Kidney epithelial cell (primary cell): Measurements from ENCODE around the gene IFT88. TPM values are rescaled to one million over a fixed set of nuclear protein-coding genes. Genes with fewer than 3 reads are reported as not detected.

ENCODE experiments used
- DNase-seq: peaks from one replicate; pipeline ENCODE4 v3.0.0-alpha.2; 2010; ENCODE audit warnings: low read depth
- H3K27me3 ChIP-seq: 2 replicates; pipeline ENCODE4 v1.6.0; 2011; ENCODE audit warnings: low read length; ENCODE audit not compliant: control insufficient read depth, insufficient read depth
- H3K36me3 ChIP-seq: 2 replicates; pipeline ENCODE4 v1.5.1; 2011; ENCODE audit warnings: low read length; ENCODE audit not compliant: control insufficient read depth, insufficient read depth
- H3K4me3 ChIP-seq: 2 replicates; pipeline ENCODE4 v1.5.1; 2011; ENCODE audit warnings: low read depth, mild to moderate bottlenecking, control low read depth, low read length
- total RNA-seq: library from RNA; depleted of rRNA; stranded (reverse); fragments of >200 nt; gene quantifications from 2 replicates; pipeline ENCODE4 v1.2.3, GENCODE V29; 2015
- TF ChIP-seq, protein P1 (sequence below): IDR thresholded peaks from 2 replicates; pipeline ENCODE4 v1.5.1; 2011; ENCODE audit warnings: mild to moderate bottlenecking, moderate library complexity, low read length, control low read depth, inconsistent platforms; ENCODE audit not compliant: insufficient read depth, poor library complexity, severe bottlenecking

IFT88 gene
- total RNA-seq, 1 donor from 2014 or later: 12.2 TPM

DNA sequence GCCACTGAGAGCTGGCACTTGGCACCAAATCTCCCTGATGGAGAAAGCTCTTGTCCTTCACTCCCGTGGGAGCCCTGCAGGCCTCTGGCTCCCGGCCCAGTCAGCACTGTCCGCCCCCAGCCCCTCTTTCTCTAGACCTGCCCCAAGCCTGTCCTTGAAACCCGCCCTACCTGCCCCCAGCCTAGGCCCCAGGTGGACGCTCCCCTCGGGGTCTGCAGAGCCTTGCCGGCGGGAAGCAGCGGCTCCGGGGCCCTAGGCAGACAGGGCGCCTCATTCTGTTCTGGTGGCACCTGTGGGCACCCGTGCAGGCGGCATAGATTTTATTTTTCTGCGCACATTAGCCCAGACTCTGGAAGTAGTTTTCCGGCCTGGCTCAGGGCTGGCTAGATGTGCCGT, 154.1 kb downstream of the IFT88 start:
- H3K27me3 ChIP-seq: peaks cover 19% of the 10 kb centered on the region
- no peak overlapping the region for H3K4me3 ChIP-seq
- TF ChIP-seq, protein P1, sequence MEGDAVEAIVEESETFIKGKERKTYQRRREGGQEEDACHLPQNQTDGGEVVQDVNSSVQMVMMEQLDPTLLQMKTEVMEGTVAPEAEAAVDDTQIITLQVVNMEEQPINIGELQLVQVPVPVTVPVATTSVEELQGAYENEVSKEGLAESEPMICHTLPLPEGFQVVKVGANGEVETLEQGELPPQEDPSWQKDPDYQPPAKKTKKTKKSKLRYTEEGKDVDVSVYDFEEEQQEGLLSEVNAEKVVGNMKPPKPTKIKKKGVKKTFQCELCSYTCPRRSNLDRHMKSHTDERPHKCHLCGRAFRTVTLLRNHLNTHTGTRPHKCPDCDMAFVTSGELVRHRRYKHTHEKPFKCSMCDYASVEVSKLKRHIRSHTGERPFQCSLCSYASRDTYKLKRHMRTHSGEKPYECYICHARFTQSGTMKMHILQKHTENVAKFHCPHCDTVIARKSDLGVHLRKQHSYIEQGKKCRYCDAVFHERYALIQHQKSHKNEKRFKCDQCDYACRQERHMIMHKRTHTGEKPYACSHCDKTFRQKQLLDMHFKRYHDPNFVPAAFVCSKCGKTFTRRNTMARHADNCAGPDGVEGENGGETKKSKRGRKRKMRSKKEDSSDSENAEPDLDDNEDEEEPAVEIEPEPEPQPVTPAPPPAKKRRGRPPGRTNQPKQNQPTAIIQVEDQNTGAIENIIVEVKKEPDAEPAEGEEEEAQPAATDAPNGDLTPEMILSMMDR: no peak

GRCh38 chr13:20721454-20722357, 154.7 kb downstream of the IFT88 start:
- DNase-seq: peak; percentile 7
- Histone ChIP-seq H3K4me3 (peak overlapping the region; percentile 38), H3K36me3 (no peaks in the 10 kb centered on the region), H3K27me3 (peaks cover 19% of the 10 kb centered on the region)
- TF ChIP-seq, protein P1: no peak

More for the DNA sequence above, 154.1 kb downstream of the IFT88 start:
- H3K36me3 ChIP-seq: no peaks in the 10 kb centered on the region
- no peak for DNase-seq

- no peaks in the 10 kb centered on the region for H3K36me3 ChIP-seq
- no peak for DNase-seq
- TF ChIP-seq, protein P1: no peak
- H3K27me3 ChIP-seq: no peaks in the 10 kb centered on the region
- H3K4me3 ChIP-seq: no peak overlapping the region
These were observed 160.9 kb downstream of the IFT88 start for GRCh38 chr13:20727856-20728255.

GRCh38 chr13:20728579-20729311, 161.8 kb downstream of the IFT88 start:
- H3K36me3 ChIP-seq: no peaks in the 10 kb centered on the region
- no peak overlapping the region for H3K4me3 ChIP-seq
- TF ChIP-seq, protein P1: no peak
- no peak for DNase-seq
- no peaks in the 10 kb centered on the region for H3K27me3 ChIP-seq

GRCh38 chr13:20729633-20730585, 163.0 kb downstream of the IFT88 start:
- DNase-seq: no peak
- no peaks in the 10 kb centered on the region for H3K36me3 ChIP-seq
- TF ChIP-seq, protein P1: no peak
- no peak overlapping the region for H3K4me3 ChIP-seq
- H3K27me3 ChIP-seq: no peaks in the 10 kb centered on the region
